SU-DHL-6 (cell line): Measurements from ENCODE around the gene CREB3L4.

ENCODE experiments used
- EZH2phosphoT487 ChIP-seq: fragments of 200-600 bp; sonication (generic), shearing (Covaris generic); conservative IDR thresholded peaks from 2 replicates; pipeline ENCODE4 v1.6.1; 2018; ENCODE audit warnings: mild to moderate bottlenecking, antibody characterized with exemption, low read length, moderate library complexity, mixed read lengths
- TF ChIP-seq, protein P1 (sequence below): fragments of 200-600 bp; sonication (generic); IDR thresholded peaks from one replicate; pipeline ENCODE4 v1.5.1; 2017; ENCODE audit warnings: antibody characterized with exemption, mild to moderate bottlenecking, low read length, moderate library complexity; ENCODE audit not compliant: insufficient read depth, poor library complexity, severe bottlenecking

DNA sequence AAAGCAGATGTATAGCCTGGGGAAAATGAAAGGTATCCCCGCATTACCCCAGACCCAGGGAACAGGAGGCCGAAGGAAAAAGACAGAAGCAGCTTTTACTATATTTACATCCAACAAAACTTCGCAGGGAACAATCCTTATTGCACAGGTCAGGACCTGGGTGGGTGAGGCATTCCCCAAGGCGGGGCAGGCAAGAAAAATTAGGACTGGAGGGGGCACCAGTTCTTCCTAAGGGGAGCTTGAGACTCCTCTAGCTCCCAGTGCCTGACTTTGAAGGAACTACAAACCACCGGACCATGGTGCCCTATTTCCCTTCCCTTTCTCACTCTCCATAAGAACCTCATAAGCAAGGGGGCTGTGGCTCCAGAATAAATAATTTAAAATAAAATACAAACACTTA lies 38.3 kb upstream of the CREB3L4 start:
- TF ChIP-seq, protein P1, sequence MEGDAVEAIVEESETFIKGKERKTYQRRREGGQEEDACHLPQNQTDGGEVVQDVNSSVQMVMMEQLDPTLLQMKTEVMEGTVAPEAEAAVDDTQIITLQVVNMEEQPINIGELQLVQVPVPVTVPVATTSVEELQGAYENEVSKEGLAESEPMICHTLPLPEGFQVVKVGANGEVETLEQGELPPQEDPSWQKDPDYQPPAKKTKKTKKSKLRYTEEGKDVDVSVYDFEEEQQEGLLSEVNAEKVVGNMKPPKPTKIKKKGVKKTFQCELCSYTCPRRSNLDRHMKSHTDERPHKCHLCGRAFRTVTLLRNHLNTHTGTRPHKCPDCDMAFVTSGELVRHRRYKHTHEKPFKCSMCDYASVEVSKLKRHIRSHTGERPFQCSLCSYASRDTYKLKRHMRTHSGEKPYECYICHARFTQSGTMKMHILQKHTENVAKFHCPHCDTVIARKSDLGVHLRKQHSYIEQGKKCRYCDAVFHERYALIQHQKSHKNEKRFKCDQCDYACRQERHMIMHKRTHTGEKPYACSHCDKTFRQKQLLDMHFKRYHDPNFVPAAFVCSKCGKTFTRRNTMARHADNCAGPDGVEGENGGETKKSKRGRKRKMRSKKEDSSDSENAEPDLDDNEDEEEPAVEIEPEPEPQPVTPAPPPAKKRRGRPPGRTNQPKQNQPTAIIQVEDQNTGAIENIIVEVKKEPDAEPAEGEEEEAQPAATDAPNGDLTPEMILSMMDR: no peak
- TF ChIP-seq EZH2phosphoT487: no peak
